Measurements from ENCODE around the gene ABL1.
A peak's percentile ranks its signal among the peaks of the same experiment; 100 is the strongest.

ABL1 gene

GRCh38 chr9:130865921-130866320, 30.9 kb downstream of the ABL1 start:
- TF ChIP-seq ISL1 (CRISPR knock-in tag; IDR thresholded peaks at IDR 0.05), result no peak
- no peak for TF ChIP-seq TOX (CRISPR knock-in tag; IDR thresholded peaks at IDR 0.05; ENCODE audit: borderline replicate concordance)
- TF ChIP-seq ZNF565 (CRISPR knock-in tag; conservative IDR thresholded peaks at IDR 0.05; ENCODE audit: low read depth), result no peak
- no peak for TF ChIP-seq SNAI2 (CRISPR knock-in tag; IDR thresholded peaks at IDR 0.05)
- TF ChIP-seq ZNF8 (CRISPR knock-in tag; IDR thresholded peaks at IDR 0.05), result no peak
- TF ChIP-seq BACH2 (CRISPR knock-in tag; IDR thresholded peaks at IDR 0.05; ENCODE audit: borderline replicate concordance), result no peak
- TF ChIP-seq, protein P1, sequence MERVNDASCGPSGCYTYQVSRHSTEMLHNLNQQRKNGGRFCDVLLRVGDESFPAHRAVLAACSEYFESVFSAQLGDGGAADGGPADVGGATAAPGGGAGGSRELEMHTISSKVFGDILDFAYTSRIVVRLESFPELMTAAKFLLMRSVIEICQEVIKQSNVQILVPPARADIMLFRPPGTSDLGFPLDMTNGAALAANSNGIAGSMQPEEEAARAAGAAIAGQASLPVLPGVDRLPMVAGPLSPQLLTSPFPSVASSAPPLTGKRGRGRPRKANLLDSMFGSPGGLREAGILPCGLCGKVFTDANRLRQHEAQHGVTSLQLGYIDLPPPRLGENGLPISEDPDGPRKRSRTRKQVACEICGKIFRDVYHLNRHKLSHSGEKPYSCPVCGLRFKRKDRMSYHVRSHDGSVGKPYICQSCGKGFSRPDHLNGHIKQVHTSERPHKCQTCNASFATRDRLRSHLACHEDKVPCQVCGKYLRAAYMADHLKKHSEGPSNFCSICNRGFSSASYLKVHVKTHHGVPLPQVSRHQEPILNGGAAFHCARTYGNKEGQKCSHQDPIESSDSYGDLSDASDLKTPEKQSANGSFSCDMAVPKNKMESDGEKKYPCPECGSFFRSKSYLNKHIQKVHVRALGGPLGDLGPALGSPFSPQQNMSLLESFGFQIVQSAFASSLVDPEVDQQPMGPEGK (CRISPR knock-in tag; IDR thresholded peaks at IDR 0.05; ENCODE audit: borderline replicate concordance), result no peak

GRCh38 chr9:130866474-130866965, 31.5 kb downstream of the ABL1 start:
- ATAC-seq, result peak; percentile 94
- TF ChIP-seq RARB (CRISPR knock-in tag; IDR thresholded peaks at IDR 0.05) (no peak), TCF4 (CRISPR knock-in tag; IDR thresholded peaks at IDR 0.05; ENCODE audit: borderline replicate concordance) (no peak), PPARA (CRISPR knock-in tag; IDR thresholded peaks at IDR 0.05; ENCODE audit: borderline replicate concordance) (no peak), CSRNP3 (CRISPR knock-in tag; IDR thresholded peaks at IDR 0.05) (no peak), ESRRG (CRISPR knock-in tag; IDR thresholded peaks at IDR 0.05) (no peak), BACH2 (CRISPR knock-in tag; IDR thresholded peaks at IDR 0.05; ENCODE audit: borderline replicate concordance) (no peak), ZNF565 (CRISPR knock-in tag; conservative IDR thresholded peaks at IDR 0.05; ENCODE audit: low read depth) (no peak), ZFP30 (CRISPR knock-in tag; IDR thresholded peaks at IDR 0.05) (no peak), GLIS3 (CRISPR knock-in tag; IDR thresholded peaks at IDR 0.05) (no peak)
- TF ChIP-seq, protein P1 (CRISPR knock-in tag; IDR thresholded peaks at IDR 0.05; ENCODE audit: borderline replicate concordance), result no peak

More at GRCh38 chr9:130865921-130866320, 30.9 kb downstream of the ABL1 start:
- ATAC-seq, result no peak

GRCh38 chr9:130867556-130867955, 32.5 kb downstream of the ABL1 start:
- ATAC-seq, result no peak
- TF ChIP-seq, protein P2, sequence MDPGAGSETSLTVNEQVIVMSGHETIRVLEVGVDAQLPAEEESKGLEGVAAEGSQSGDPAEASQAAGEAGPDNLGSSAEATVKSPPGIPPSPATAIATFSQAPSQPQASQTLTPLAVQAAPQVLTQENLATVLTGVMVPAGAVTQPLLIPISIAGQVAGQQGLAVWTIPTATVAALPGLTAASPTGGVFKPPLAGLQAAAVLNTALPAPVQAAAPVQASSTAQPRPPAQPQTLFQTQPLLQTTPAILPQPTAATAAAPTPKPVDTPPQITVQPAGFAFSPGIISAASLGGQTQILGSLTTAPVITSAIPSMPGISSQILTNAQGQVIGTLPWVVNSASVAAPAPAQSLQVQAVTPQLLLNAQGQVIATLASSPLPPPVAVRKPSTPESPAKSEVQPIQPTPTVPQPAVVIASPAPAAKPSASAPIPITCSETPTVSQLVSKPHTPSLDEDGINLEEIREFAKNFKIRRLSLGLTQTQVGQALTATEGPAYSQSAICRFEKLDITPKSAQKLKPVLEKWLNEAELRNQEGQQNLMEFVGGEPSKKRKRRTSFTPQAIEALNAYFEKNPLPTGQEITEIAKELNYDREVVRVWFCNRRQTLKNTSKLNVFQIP (CRISPR knock-in tag; IDR thresholded peaks at IDR 0.05; ENCODE audit: borderline replicate concordance, low read depth), result no peak
- TF ChIP-seq ARNTL (CRISPR knock-in tag; IDR thresholded peaks at IDR 0.05; ENCODE audit: borderline replicate concordance, low read depth), result no peak
- TF ChIP-seq OSR1 (CRISPR knock-in tag; IDR thresholded peaks at IDR 0.05), result no peak
- no peak for TF ChIP-seq ZC3H10 (CRISPR knock-in tag; IDR thresholded peaks at IDR 0.05)
- no peak for TF ChIP-seq ZNF565 (CRISPR knock-in tag; conservative IDR thresholded peaks at IDR 0.05; ENCODE audit: low read depth)
- TF ChIP-seq RARB (CRISPR knock-in tag; IDR thresholded peaks at IDR 0.05), result no peak
- no peak for TF ChIP-seq ISL1 (CRISPR knock-in tag; IDR thresholded peaks at IDR 0.05)
- TF ChIP-seq BACH2 (CRISPR knock-in tag; IDR thresholded peaks at IDR 0.05; ENCODE audit: borderline replicate concordance), result no peak
- no peak for TF ChIP-seq TSHZ2 (CRISPR knock-in tag; IDR thresholded peaks at IDR 0.05)
- TF ChIP-seq SNAI2 (CRISPR knock-in tag; IDR thresholded peaks at IDR 0.05), result no peak
- no peak for TF ChIP-seq ZNF70 (CRISPR knock-in tag; IDR thresholded peaks at IDR 0.05)
- TF ChIP-seq, protein P1 (CRISPR knock-in tag; IDR thresholded peaks at IDR 0.05; ENCODE audit: borderline replicate concordance), result no peak
- no peak for TF ChIP-seq ZFP3 (CRISPR knock-in tag; IDR thresholded peaks at IDR 0.05)
